ENCODE measurements around the gene FOXD4L1. TPM values are rescaled to one million over a fixed set of nuclear protein-coding genes. Genes with fewer than 3 reads are reported as not detected.
"Not testable (repeated sequence)": the region's sequence is repeated elsewhere in the genome, so short reads cannot be mapped to it uniquely, and the experiment has no call there.

FOXD4L1 gene
- total RNA-seq = under 1 TPM in 1 of 2 experiments, not detected in 1; 0.23 TPM

DNA sequence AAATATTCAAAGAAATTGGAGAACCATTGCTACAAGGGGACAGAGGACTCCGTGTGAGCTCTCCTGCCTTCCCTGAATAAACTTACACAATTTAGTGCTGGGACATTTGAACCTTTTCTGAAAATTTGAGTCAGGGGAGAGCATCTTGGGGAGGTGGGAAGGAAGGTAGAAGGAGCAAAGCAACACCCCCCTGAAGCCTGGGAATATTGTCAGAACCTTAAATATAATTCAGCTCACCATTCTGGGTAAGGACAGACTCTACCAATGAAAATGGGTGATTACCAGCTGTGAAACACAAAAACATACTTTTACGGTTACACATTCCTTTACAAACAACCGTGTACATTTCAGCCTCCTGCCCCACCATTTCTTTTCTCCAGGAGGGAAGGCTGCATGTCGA lies at the start of gene FOXD4L1:
Gene FOXD4L1 (plus strand): TSS at position 301 of the 400 bp plus-strand sequence. CDS start 592 bp downstream, outside the sequence.
- intact Hi-C loops (cut with micrococcal nuclease); H3K36me3 Mint-ChIP-seq (ENCODE audit: low read depth); H3K27ac Mint-ChIP-seq; H3K9me3 Mint-ChIP-seq; POLR2A ChIA-PET; DNase-seq; CTCF ChIA-PET; ATAC-seq: not testable (repeated sequence)
- peaks cover 23% of the 10 kb centered on the region for H3K27me3 Mint-ChIP-seq
- peaks cover 15% of the 10 kb centered on the region for H3K4me1 Mint-ChIP-seq (ENCODE audit: low read depth)
- H3K4me3 Mint-ChIP-seq = peak within 1 kb of the TSS; percentile 47

DNA sequence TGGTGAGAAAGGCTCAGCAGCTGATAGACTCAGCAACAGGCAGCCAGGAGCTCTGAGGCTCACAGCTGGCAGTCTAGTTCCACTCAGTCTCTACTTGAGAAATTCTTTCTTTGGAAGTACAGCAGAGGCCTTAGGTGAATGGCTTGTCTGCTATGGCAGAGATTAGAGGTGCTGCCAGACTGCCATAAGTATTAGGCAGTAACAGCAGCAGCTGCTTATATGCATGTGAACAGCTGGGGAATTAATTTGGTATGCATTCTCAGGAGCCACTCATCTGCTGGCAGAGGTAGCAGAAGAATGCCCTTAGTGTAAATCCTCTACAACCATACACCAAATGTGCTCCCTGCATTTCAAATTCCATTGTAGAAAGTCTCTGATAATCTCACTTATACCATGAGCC lies 32.7 kb upstream of the FOXD4L1 start:
- CTCF ChIA-PET; ATAC-seq; H3K4me3 Mint-ChIP-seq; H3K27me3 Mint-ChIP-seq; POLR2A ChIA-PET; H3K4me1 Mint-ChIP-seq (ENCODE audit: low read depth); H3K36me3 Mint-ChIP-seq (ENCODE audit: low read depth); H3K27ac Mint-ChIP-seq; intact Hi-C loops (cut with micrococcal nuclease); DNase-seq; H3K9me3 Mint-ChIP-seq: not testable (repeated sequence)

DNA sequence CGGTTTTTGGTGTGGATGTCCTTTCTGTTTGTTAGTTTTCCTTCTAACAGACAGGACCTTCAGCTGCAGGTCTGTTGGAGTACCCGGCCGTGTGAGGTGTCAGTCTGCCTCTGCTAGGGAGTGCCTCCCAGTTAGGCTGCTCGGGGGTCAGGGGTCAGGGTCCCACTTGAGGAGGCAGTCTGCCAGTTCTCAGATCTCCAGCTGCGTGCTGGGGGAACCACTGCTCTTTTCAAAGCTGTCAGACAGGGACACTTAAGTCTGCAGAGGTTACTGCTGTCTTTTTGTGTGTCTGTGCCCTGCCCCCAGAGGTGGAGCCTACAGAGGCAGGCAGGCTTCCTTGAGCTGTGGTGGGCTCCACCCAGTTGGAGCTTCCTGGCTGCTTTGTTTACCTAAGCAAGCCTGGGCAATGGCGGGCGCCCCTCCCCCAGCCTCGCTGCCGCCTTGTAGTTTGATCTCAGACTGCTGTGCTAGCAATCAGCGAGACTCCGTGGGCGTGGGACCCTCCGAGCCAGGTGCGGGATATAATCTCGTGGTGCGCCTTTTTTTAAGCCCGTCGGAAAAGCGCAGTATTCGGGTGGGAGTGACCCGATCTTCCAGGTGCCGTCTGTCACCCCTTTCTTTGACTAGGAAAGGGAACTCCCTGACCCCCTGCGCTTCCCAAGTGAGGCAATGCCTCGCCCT lies 21.6 kb upstream of the FOXD4L1 start:
- POLR2A ChIA-PET; H3K4me3 Mint-ChIP-seq; ATAC-seq; CTCF ChIA-PET; DNase-seq; intact Hi-C loops (cut with micrococcal nuclease); H3K27me3 Mint-ChIP-seq; H3K4me1 Mint-ChIP-seq (ENCODE audit: low read depth); H3K27ac Mint-ChIP-seq; H3K9me3 Mint-ChIP-seq: not testable (repeated sequence)
- H3K36me3 Mint-ChIP-seq (ENCODE audit: low read depth) = peaks cover 22% of the 10 kb centered on the region

DNA sequence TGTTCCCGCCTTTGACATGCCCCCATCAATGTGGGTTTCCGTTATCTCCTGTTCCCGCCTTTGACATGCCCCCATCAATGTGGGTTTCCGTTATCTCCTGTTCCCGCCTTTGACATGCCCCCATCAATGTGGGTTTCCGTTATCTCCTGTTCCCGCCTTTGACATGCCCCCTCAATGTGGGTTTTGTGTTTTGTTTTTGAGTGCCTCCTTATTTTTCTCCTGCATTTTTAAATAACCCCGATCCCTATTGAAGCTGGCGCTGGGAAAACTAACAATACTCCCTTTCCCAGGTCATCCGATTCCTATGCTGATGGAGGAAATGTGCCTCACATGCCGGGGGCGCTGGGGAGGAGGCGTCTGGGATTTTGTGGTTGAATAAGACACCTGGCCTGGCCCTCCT lies 1.9 kb upstream of the FOXD4L1 start:
- H3K27ac Mint-ChIP-seq; H3K9me3 Mint-ChIP-seq; H3K4me3 Mint-ChIP-seq; POLR2A ChIA-PET; intact Hi-C loops (cut with micrococcal nuclease); DNase-seq; ATAC-seq; CTCF ChIA-PET; H3K4me1 Mint-ChIP-seq (ENCODE audit: low read depth); H3K36me3 Mint-ChIP-seq (ENCODE audit: low read depth): not testable (repeated sequence)
- peaks cover 12% of the 10 kb centered on the region for H3K27me3 Mint-ChIP-seq

DNA sequence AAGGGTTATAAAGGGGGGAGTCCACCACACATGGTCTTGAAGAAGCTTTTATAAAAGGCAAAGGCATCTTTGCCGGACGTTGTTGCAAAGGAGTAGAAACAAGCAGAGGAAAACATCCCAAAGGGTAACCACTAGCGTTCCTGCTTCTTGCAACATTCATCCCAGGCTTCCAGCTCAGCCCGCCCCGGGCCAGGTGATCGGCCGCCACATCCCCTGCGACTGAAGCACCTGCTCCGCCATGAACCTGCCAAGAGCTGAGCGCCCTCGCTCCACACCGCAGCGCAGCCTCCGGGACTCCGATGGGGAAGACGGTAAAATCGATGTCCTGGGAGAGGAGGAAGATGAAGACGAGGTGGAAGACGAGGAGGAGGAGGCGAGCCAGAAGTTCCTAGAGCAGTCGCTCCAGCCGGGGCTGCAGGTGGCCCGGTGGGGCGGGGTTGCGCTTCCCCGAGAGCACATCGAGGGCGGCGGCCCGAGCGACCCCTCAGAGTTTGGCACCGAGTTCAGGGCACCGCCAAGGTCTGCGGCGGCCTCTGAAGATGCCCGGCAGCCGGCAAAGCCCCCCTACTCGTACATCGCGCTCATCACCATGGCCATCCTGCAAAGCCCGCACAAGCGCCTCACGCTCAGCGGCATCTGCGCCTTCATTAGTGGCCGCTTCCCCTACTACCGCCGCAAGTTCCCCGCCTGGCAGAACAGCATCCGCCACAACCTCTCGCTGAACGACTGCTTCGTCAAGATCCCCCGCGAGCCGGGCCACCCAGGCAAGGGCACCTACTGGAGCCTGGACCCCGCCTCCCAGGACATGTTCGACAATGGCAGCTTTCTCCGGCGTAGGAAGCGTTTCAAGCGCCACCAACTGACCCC lies 787 bp downstream of the FOXD4L1 start:
- Mint-ChIP-seq H3K27me3 (peaks cover 26% of the 10 kb centered on the region), H3K4me1 (ENCODE audit: low read depth) (peaks cover 15% of the 10 kb centered on the region), H3K4me3 (peak overlapping the region; percentile 47)
- H3K9me3 Mint-ChIP-seq; ATAC-seq; H3K36me3 Mint-ChIP-seq (ENCODE audit: low read depth); intact Hi-C loops (cut with micrococcal nuclease); CTCF ChIA-PET; POLR2A ChIA-PET; H3K27ac Mint-ChIP-seq: not testable (repeated sequence)
- DNase-seq = peak; percentile 32

DNA sequence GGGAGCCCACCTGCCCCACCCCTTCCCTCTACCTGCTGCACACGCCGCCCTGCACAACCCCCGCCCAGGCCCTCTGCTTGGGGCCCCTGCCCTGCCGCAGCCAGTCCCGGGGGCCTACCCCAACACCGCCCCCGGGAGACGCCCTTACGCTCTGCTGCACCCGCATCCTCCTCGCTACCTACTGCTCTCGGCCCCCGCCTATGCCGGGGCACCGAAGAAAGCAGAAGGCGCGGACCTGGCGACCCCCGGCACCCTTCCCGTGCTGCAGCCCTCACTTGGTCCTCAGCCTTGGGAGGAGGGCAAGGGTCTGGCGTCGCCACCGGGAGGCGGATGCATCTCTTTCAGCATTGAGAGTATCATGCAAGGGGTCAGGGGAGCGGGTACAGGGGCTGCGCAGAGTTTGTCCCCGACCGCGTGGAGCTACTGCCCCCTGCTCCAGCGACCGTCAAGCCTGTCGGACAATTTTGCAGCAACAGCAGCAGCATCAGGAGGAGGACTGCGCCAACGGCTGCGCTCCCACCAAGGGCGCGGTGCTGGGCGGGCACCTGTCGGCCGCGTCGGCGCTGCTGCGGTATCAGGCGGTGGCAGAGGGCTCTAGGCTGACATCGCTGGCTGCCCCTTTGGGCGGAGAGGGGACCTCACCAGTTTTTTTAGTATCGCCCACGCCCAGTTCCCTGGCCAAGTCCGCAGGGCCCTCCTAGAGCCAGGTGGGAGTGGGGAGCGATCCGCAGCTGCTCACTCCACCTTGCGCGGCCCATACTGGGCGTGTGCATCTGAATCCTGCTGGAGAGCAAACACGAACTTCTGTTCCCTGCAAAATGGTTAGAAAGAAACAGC lies 1.6 kb downstream of the FOXD4L1 start:
- Mint-ChIP-seq H3K4me3 (peak overlapping the region; percentile 27), H3K27me3 (peaks cover 28% of the 10 kb centered on the region), H3K4me1 (ENCODE audit: low read depth) (peaks cover 15% of the 10 kb centered on the region)
- DNase-seq; ATAC-seq; POLR2A ChIA-PET; CTCF ChIA-PET; H3K36me3 Mint-ChIP-seq (ENCODE audit: low read depth); H3K27ac Mint-ChIP-seq; H3K9me3 Mint-ChIP-seq; intact Hi-C loops (cut with micrococcal nuclease): not testable (repeated sequence)

DNA sequence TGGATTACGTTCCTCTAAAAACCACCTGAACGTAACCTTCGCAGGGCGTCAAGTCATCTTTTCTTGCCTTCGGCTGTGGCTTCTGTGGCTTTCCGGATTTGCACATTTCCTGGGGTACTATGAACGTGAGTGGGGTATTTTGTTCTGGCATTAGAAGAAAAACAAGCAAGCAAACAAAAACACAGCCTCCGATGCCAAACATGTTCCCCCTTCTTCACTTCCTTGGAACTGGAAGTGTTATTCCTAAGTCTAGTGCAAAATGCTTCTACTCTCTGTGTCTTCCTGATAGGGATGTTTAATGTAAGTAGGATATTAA lies 2.2 kb downstream of the FOXD4L1 start:
- peaks cover 15% of the 10 kb centered on the region for H3K4me1 Mint-ChIP-seq (ENCODE audit: low read depth)
- ATAC-seq; CTCF ChIA-PET; intact Hi-C loops (cut with micrococcal nuclease); H3K9me3 Mint-ChIP-seq; H3K36me3 Mint-ChIP-seq (ENCODE audit: low read depth); POLR2A ChIA-PET; H3K27ac Mint-ChIP-seq: not testable (repeated sequence)
- H3K4me3 Mint-ChIP-seq = peak overlapping the region; percentile 27
- peaks cover 28% of the 10 kb centered on the region for H3K27me3 Mint-ChIP-seq
- DNase-seq = peak; percentile 47

DNA sequence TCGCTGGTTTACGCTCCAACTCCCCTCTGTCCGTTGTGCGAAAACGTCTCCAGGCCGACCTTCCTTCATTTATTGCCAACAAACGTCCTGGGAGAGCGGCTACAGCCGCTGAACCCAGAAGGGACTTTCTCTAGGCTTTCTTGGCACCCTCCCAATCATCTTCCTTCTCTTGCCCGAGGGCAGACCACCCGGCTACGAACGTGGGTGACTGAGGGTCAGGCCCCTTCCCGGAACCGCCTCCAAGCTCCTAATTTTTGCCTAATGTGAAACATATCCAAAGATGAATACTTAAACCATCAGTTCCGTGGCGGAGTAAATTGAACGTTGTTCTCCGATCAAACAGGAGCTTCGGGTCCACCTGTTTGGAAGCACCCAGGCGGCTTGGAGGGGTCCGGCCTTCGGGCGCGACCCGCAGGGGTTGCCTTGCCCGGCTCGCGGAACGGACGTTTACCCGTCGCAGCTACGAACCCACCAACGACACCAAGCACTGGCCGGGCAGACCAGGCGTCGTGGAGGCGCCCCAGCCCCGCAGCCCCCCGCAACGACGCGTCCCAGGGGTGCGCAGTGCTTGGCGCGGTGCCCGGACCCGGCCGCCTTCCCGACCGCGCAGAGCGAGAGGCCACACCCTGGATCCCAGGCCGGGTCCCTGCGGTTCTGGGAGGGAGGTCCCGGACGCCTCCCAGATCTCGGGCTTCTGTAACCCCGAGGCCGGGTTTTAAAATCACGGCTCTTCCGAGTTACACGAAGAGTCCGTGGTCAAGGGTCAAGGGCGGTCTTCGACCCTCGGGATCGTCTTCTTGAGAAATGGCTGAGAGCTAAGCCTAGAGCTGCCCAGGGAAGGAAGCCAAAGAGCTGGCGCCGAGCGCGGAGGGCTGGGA lies 4.0 kb downstream of the FOXD4L1 start:
- CTCF ChIA-PET, H3K27ac Mint-ChIP-seq, POLR2A ChIA-PET: not testable (repeated sequence)

DNA sequence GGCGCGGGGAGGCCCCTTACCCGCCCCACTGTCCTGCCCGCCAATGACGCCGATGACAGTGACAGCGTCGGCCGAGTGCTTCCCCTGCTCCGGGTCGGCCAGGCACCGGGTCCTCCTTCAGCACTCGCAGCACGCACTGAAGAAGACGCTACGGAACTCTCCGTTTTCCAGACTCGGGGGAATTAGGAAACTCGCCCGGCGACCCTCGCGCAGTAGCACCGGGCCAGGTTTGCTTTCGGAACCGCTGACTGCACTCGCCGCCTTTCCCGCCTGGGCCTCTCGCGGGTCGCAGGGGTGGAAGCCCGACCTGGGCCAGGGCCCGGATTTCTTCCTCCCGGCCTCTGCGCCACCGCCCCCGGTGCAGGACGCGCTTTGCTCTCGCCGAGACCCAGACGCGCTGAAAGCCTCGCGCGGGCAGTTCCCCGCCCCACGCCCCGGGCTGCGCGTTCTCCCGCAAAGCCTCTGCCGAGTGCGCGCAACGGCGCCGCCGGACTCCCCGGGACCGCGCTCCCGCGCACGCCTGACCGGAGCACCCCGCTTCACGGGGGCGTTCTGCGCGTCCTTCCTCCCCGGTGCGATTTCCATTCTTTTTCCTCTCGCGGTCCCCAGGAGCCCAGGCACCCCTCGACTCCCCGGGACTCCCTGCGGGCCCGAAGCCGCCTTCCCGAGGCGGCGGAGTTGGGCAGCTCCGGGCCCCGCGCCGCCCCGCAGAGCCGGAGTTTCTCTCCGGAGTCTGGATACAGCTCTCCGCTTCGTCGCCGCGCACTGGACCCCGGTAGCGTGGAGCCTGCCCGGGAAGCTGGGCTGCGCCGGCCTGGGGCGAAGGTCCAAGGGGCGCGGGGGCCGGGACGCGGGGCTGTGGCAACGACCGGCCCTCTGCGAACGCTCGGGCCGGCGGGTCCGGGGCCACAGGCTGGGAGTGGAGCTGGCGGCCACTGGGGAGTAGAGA lies 4.9 kb downstream of the FOXD4L1 start:
- Mint-ChIP-seq H3K4me1 (ENCODE audit: low read depth) (peaks cover 13% of the 10 kb centered on the region), H3K4me3 (peak overlapping the region; percentile 68), H3K27me3 (peaks cover 32% of the 10 kb centered on the region)
- H3K27ac Mint-ChIP-seq; CTCF ChIA-PET; POLR2A ChIA-PET; intact Hi-C loops (cut with micrococcal nuclease); H3K9me3 Mint-ChIP-seq; H3K36me3 Mint-ChIP-seq (ENCODE audit: low read depth): not testable (repeated sequence)
- ATAC-seq (peak; percentile 91), DNase-seq (peak; percentile 71)

More for the DNA sequence above, 4.0 kb downstream of the FOXD4L1 start:
- DNase-seq; H3K36me3 Mint-ChIP-seq (ENCODE audit: low read depth); H3K9me3 Mint-ChIP-seq; intact Hi-C loops (cut with micrococcal nuclease): not testable (repeated sequence)
- Mint-ChIP-seq H3K4me1 (ENCODE audit: low read depth) (peaks cover 15% of the 10 kb centered on the region), H3K27me3 (peaks cover 31% of the 10 kb centered on the region), H3K4me3 (peak overlapping the region; percentile 68)
- peak; percentile 34 for ATAC-seq

DNA sequence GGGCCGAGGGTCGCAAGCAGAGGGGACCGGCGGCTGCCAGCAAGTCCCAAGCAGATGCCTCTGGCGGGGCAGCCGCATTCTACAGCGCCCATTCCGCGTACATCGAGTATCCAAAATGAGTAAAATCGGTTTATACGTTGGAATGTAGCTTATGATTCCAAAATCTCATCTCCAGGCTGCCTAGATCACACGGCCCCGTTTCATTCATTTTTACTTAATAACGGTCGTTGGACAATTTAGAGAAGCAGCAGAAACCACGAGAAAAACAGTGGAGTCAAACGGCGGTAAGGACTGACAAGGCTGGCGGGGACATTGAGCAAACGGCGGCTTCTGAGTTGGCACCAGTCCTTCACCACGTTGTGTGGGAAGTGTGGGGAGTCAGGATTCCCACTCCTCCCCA lies 5.6 kb downstream of the FOXD4L1 start:
- CTCF ChIA-PET; POLR2A ChIA-PET; H3K36me3 Mint-ChIP-seq (ENCODE audit: low read depth); DNase-seq; H3K9me3 Mint-ChIP-seq; ATAC-seq; intact Hi-C loops (cut with micrococcal nuclease); H3K27ac Mint-ChIP-seq: not testable (repeated sequence)
- H3K27me3 Mint-ChIP-seq = peaks cover 28% of the 10 kb centered on the region
- peaks cover 13% of the 10 kb centered on the region for H3K4me1 Mint-ChIP-seq (ENCODE audit: low read depth)
- H3K4me3 Mint-ChIP-seq = peak overlapping the region; percentile 40

Data from activated CD8-positive, alpha-beta T cell treated with anti-CD3 and anti-CD28 coated beads for 36 hours (primary cell).